D721Med (cell line): Measurements from ENCODE around the gene SLC17A2.

Source experiments
- DNase-seq: peaks from one replicate; pipeline ENCODE4 v3.0.0; 2011; ENCODE audit warnings: low spot score; ENCODE audit not compliant: insufficient read length
- FAIRE-seq: peaks from 2 replicates; lab custom pipeline; 2011; peaks lifted over from hg19 to GRCh38; lab: Jason Lieb, UNC
- TF ChIP-seq, protein P1 (sequence below): IDR thresholded peaks from 2 replicates; pipeline ENCODE4 v1.5.1; 2012; ENCODE audit warnings: mild to moderate bottlenecking, control low read depth; ENCODE audit not compliant: insufficient read depth; ENCODE audit errors: missing control alignments

Gene SLC17A2

DNA sequence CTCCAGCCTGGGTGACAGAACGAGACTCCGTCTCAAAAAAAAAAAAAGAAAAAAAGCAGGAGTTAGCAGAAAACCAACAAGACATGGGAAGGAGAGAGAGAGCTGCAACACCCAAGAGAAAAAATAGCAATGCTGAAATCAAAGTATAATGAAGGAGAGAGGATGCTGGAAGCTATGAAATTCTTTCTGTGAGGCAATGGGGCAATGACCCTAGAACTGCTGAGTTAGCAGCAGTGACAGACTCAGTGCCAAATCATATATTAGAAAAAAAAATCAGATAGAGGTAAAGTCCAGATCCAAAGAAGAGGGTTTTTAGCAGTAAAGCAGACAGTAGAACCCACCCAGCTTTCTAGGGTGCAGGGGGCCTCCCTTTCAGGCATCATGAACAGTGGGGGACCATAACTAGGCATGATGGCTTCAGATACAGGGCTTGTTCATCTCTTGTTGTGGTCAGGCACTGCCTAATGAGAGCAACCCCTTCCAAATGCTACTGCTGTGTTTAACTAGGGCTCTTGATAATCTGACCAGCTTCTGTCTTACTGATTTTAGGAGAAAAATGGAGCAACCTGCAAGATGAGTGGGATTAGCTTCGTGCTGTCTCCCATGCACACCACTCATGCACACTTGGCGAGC, 26.9 kb downstream of the SLC17A2 start:
- TF ChIP-seq, protein P1, sequence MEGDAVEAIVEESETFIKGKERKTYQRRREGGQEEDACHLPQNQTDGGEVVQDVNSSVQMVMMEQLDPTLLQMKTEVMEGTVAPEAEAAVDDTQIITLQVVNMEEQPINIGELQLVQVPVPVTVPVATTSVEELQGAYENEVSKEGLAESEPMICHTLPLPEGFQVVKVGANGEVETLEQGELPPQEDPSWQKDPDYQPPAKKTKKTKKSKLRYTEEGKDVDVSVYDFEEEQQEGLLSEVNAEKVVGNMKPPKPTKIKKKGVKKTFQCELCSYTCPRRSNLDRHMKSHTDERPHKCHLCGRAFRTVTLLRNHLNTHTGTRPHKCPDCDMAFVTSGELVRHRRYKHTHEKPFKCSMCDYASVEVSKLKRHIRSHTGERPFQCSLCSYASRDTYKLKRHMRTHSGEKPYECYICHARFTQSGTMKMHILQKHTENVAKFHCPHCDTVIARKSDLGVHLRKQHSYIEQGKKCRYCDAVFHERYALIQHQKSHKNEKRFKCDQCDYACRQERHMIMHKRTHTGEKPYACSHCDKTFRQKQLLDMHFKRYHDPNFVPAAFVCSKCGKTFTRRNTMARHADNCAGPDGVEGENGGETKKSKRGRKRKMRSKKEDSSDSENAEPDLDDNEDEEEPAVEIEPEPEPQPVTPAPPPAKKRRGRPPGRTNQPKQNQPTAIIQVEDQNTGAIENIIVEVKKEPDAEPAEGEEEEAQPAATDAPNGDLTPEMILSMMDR: no peak
- no peak for FAIRE-seq
- no peak for DNase-seq

DNA sequence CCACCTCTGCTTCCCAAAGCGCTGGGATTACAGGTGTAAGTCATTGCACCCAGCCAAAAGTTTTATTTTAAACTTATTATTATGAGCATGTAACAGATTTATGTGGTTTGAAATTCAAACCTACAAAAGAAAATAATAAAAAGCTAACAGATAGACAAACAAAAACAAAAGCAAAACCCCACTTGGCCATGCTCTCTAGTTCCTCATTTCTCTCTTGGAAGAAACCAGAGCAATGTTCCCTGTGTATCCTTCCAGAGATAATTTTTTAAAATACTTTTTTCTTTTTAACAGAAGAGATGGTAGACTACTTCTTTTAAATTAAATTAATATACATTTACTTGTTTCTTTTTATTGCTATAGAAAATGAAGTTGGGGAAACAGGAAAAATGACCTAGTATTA, 28.4 kb downstream of the SLC17A2 start:
- FAIRE-seq (no peak), DNase-seq (no peak)
- TF ChIP-seq, protein P1: no peak

DNA sequence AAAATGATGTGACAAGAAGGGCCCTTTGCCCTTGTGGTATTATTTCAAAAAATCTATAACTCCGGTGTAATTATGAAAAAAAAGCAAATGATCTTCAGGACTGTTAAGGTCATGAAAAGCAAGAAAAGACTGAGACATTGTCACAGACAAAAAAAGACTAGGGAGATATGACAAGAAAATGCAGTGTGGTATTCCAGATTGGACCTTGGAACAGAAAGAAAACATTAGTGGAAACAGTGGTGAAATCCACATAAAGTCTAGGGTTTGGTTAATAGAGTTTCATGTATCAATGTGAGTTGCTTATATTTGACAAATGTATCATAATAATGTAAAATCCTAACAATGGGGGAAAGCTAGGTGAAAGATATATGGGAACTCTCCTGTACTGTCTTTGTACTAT, 29.6 kb downstream of the SLC17A2 start:
- FAIRE-seq: no peak
- TF ChIP-seq, protein P1: no peak

DNA sequence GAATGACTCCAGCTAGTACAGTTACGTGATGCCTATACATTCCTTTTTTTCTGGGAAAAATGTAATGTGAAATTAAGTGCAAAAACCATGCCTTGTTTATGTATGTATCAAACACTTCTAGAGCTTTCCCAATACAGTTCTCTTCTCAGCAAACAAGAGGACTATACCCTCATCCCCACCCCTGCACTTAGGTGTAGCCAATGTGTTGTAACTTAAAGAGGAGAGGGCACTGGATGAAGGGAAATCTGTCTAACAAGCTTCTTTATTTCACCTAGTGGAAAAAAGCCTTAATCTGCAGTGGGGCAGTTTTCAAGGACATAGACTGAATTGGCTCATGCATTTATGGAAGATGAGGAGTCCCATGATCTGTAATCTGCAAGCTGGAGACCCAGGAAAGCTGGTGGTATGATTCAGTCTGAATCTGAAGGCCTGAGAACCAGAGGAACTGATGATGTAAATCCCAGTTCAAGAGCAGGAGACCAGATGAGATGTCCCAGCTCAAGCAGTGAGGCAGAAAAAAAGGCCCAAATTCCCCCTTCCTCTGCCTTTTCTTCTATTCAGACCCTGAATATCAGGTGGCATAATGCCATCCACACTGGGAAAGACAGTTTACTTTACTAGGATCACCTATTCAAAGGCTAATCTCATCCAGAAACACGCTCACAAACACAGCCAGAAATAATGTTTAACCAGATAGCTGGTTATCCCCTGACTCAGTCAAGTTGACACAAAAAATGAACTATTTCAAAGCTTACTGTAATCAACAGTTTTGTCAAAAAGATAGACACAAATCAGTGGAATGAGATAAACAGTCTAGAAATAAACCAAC, 30.7 kb downstream of the SLC17A2 start:
- TF ChIP-seq, protein P1: no peak
- FAIRE-seq (no peak), DNase-seq (no peak)

More for the DNA sequence above, 29.6 kb downstream of the SLC17A2 start:
- no peak for DNase-seq

DNA sequence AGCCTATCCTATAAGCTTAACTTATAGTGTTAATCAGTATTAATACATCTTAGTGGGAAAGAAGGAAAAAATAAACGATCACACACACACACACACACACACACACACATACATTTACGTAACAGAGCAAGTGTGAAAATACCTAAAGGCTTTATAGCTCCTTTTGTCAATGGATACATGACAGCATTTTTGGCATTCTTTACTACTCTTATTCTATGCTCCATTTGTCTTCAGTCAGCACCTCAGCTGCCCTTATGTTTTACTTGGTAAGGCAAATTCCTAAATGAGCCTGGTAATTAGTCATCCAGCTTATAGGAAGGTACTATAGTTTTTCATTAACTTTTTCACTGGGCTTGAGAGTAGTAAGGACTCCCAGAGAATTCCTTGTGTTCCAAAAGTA, 31.4 kb downstream of the SLC17A2 start:
- FAIRE-seq: no peak
- TF ChIP-seq, protein P1: no peak
- no peak for DNase-seq

DNA sequence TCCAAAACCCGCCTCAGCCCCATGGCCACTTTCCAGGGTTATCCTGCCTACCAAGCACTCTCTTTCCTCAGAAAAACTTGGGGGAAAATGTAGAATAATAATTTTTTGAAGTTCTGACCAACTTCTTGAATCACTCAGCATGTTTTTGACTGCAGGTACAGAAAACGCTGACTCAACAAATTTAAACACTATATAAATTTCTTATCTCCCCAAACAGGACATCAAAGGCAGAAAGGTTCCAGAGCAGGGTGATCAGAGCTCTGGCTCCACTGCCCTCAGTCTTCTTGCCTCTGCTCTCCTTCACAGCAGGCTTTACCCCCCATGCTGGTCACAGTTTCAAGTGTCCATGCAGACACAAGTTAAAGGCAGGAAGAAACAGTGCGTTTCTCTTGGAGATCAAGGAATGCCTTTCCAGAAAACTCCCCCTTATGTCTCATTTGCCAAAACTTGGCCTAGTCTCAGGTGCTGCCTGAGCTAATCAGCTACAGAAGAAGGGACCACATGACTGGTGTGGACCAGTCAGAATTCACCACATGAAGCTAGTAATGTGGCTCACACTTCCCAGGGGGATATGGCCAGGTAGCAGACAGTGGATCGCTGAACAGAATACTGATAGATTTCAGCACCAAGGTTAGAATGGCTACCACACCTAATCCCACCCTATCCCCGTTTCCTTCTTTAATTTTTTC, 32.1 kb downstream of the SLC17A2 start:
- DNase-seq: no peak
- TF ChIP-seq, protein P1: no peak
- no peak for FAIRE-seq
